Upper lobe of left lung (tissue), 4 donors: ENCODE results near the gene ANKRD11.

Experiments
- CTCF ChIP-seq, 6 experiments: fragments of 450-650 bp in 4 of 6; fragments of 200-600 bp in 2 of 6; sonication (generic) in 2 of 6; IDR thresholded peaks; one replicate each; pipeline ENCODE4 v1.5.1; 2016 to 2019; ENCODE audit warnings: antibody characterized with exemption in 6 of 6
- EP300 ChIP-seq, 4 donors: sonication (generic); formaldehyde crosslinking; IDR thresholded peaks; one replicate each; pipeline ENCODE4 v1.5.1; 2017; ENCODE audit warnings: antibody characterized with exemption in 4 of 4, control low read depth in 2 of 4
- POLR2A ChIP-seq, 4 donors: fragments of 450-650 bp; IDR thresholded peaks; one replicate each; pipeline ENCODE4 v1.5.1; 2016 to 2017; ENCODE audit warnings: antibody characterized with exemption in 4 of 4, mild to moderate bottlenecking in 2 of 4
- POLR2AphosphoS5 ChIP-seq, 2 donors: sonication (generic); formaldehyde crosslinking; IDR thresholded peaks; one replicate each; pipeline ENCODE4 v1.5.1; 2017; ENCODE audit warnings: antibody characterized with exemption in 2 of 2

- TF ChIP-seq CTCF (IDR thresholded peaks at IDR 0.05), result no peak
- no peak for TF ChIP-seq POLR2A (IDR thresholded peaks at IDR 0.05)
- no peak for TF ChIP-seq EP300 (IDR thresholded peaks at IDR 0.05)
- no peak for TF ChIP-seq POLR2AphosphoS5 (IDR thresholded peaks at IDR 0.05)
These were observed 158.8 kb downstream of the ANKRD11 start for GRCh38 chr16:89331371-89332109.
